Hindlimb muscle (tissue), 1 donor: ENCODE data around the gene SETBP1. TPM values are rescaled to one million over a fixed set of nuclear protein-coding genes. Genes with fewer than 3 reads are reported as not detected.
"Not testable (repeated sequence)": the region's sequence is repeated elsewhere in the genome, so short reads cannot be mapped to it uniquely, and the experiment has no call there.

Experiments used
- DNase-seq: peaks from one replicate; pipeline ENCODE4 v3.0.0-alpha.2; 2013
- polyA plus RNA-seq: library from polyadenylated mRNA; unstranded; fragments of 120-200 nt; gene quantifications from one replicate; pipeline ENCODE4 v1.2.1, GENCODE V29; 2013; ENCODE audit not compliant: insufficient read length

The SETBP1 gene
- polyA plus RNA-seq, 1 donor = 19.5 TPM

- DNase-seq = no peak
Measured at GRCh38 chr18:44705075-44705675, 24.5 kb downstream of the SETBP1 start.

- no peak for DNase-seq
Measured at GRCh38 chr18:44708451-44709083, 27.9 kb downstream of the SETBP1 start.

GRCh38 chr18:44709307-44710126 is 28.8 kb downstream of the SETBP1 start:
- DNase-seq = no peak

- DNase-seq = no peak
Measured at GRCh38 chr18:44710931-44711330, 30.2 kb downstream of the SETBP1 start.

GRCh38 chr18:44712025-44712424 is 31.3 kb downstream of the SETBP1 start:
- no peak for DNase-seq

GRCh38 chr18:44713435-44713834 is 32.7 kb downstream of the SETBP1 start:
- DNase-seq = no peak

GRCh38 chr18:44714376-44714775 is 33.7 kb downstream of the SETBP1 start:
- DNase-seq = no peak

GRCh38 chr18:44715245-44715644 is 34.6 kb downstream of the SETBP1 start:
- DNase-seq = no peak

GRCh38 chr18:44715842-44716241 is 35.2 kb downstream of the SETBP1 start:
- no peak for DNase-seq

- no peak for DNase-seq
Measured at GRCh38 chr18:44716697-44717163, 36.0 kb downstream of the SETBP1 start.

GRCh38 chr18:44719519-44720060 is 38.9 kb downstream of the SETBP1 start:
- DNase-seq = no peak

- DNase-seq = not testable (repeated sequence)
Measured at GRCh38 chr18:44721748-44722147, 41.1 kb downstream of the SETBP1 start.

GRCh38 chr18:44723411-44723810 is 42.7 kb downstream of the SETBP1 start:
- no peak for DNase-seq

- DNase-seq = no peak
Measured at GRCh38 chr18:44724105-44724778, 43.6 kb downstream of the SETBP1 start.

GRCh38 chr18:44725300-44726058 is 44.8 kb downstream of the SETBP1 start:
- no peak for DNase-seq

GRCh38 chr18:44726059-44726421 is 45.4 kb downstream of the SETBP1 start:
- DNase-seq = no peak

- DNase-seq = no peak
Measured at GRCh38 chr18:44727291-44727690, 46.6 kb downstream of the SETBP1 start.

GRCh38 chr18:44729631-44730101 is 49.0 kb downstream of the SETBP1 start:
- DNase-seq = no peak

- no peak for DNase-seq
Measured at GRCh38 chr18:44730803-44731529, 50.3 kb downstream of the SETBP1 start.

GRCh38 chr18:44731530-44732237 is 51.0 kb downstream of the SETBP1 start:
- DNase-seq = no peak

- DNase-seq = no peak
Measured at GRCh38 chr18:44732238-44732563, 51.5 kb downstream of the SETBP1 start.
